Fibroblast of pulmonary artery (primary cell): ENCODE measurements around the gene TMUB2.

Experiments
- DNase-seq: peaks from one replicate; pipeline ENCODE4 v3.0.0-alpha.2; 2010; ENCODE audit warnings: low read depth
- H3K4me3 ChIP-seq: replicated peaks from 2 replicates; pipeline ENCODE4 v1.5.1; 2011; ENCODE audit warnings: low read depth, mild to moderate bottlenecking, control low read depth, low read length, moderate library complexity
- CTCF ChIP-seq: IDR thresholded peaks from 2 replicates; pipeline ENCODE4 v1.5.1; 2011; ENCODE audit warnings: mild to moderate bottlenecking, control low read depth, low read length, inconsistent platforms; ENCODE audit errors: missing control alignments

The TMUB2 gene

GRCh38 chr17:44170135-44170498 lies 16.7 kb upstream of the TMUB2 start:
- no peak for TF ChIP-seq CTCF
- no peak overlapping the region for H3K4me3 ChIP-seq

GRCh38 chr17:44170499-44171201 lies 16.1 kb upstream of the TMUB2 start, which contains the start of gene ASB16:
TSS of gene ASB16 (plus strand) at chr17:44170704. CDS start at chr17:44170790, 86 bp downstream.
- no peak for TF ChIP-seq CTCF
- no peak within 1 kb of the TSS for H3K4me3 ChIP-seq
- DNase-seq: no peak

More at GRCh38 chr17:44170135-44170498, 16.7 kb upstream of the TMUB2 start:
- DNase-seq: no peak

- H3K4me3 ChIP-seq: no peak overlapping the region
- TF ChIP-seq CTCF: no peak
Measured at GRCh38 chr17:44171931-44172455, 14.8 kb upstream of the TMUB2 start.

GRCh38 chr17:44174427-44174826 lies 12.3 kb upstream of the TMUB2 start:
- no peak for DNase-seq
- no peak for TF ChIP-seq CTCF
- H3K4me3 ChIP-seq: no peak overlapping the region

More at GRCh38 chr17:44171931-44172455, 14.8 kb upstream of the TMUB2 start:
- DNase-seq: no peak

GRCh38 chr17:44176257-44176656 lies 10.5 kb upstream of the TMUB2 start:
- TF ChIP-seq CTCF: no peak
- no peak for DNase-seq

GRCh38 chr17:44176671-44177501 lies 9.9 kb upstream of the TMUB2 start:
- H3K4me3 ChIP-seq: no peak overlapping the region
- no peak for DNase-seq
- no peak for TF ChIP-seq CTCF

More at GRCh38 chr17:44176257-44176656, 10.5 kb upstream of the TMUB2 start:
- H3K4me3 ChIP-seq: no peak overlapping the region
